Neutrophil (primary cell): ENCODE results near the gene SMAD6.

Experiments
- H3K27ac ChIP-seq: fragments of 200-600 bp; sonication (generic); 2 replicates; pipeline ENCODE4 v1.5.1; 2016; ENCODE audit warnings: mild to moderate bottlenecking, moderate library complexity
- H3K27me3 ChIP-seq: fragments of 200-600 bp; sonication (generic); 2 replicates; pipeline ENCODE4 v1.6.0; 2016; ENCODE audit warnings: mild to moderate bottlenecking
- H3K36me3 ChIP-seq: fragments of 200-600 bp; sonication (generic); 2 replicates; pipeline ENCODE4 v1.5.1; 2017
- H3K4me1 ChIP-seq, 2 experiments: fragments of 200-600 bp in 1 of 2; sonication (generic) in 1 of 2; 1 replicate in 1 of 2; 2 replicates in 1 of 2; pipeline versions ENCODE4 v1.5.1 to v1.6.1; 2013 to 2016; ENCODE audit warnings: low read depth in 1 of 2, low read length in 1 of 2, mild to moderate bottlenecking in 1 of 2, moderate library complexity in 1 of 2; ENCODE audit not compliant: control insufficient read depth in 1 of 2, insufficient read depth in 1 of 2
- H3K4me3 ChIP-seq, 2 experiments: fragments of 200-600 bp in 1 of 2; sonication (generic) in 1 of 2; 1 replicate in 1 of 2; 2 replicates in 1 of 2; pipeline ENCODE4 v1.5.1; 2013 to 2016; ENCODE audit warnings: low read depth in 1 of 2, low read length in 1 of 2, mild to moderate bottlenecking in 1 of 2, moderate library complexity in 1 of 2
- H3K9me3 ChIP-seq: fragments of 200-600 bp; sonication (generic); 2 replicates; pipeline ENCODE4 v1.5.1; 2016
- CTCF ChIP-seq: fragments of 200-600 bp; sonication (generic); IDR thresholded peaks from 2 replicates; pipeline ENCODE4 v1.5.1; 2016; ENCODE audit warnings: antibody characterized with exemption

Gene SMAD6

DNA sequence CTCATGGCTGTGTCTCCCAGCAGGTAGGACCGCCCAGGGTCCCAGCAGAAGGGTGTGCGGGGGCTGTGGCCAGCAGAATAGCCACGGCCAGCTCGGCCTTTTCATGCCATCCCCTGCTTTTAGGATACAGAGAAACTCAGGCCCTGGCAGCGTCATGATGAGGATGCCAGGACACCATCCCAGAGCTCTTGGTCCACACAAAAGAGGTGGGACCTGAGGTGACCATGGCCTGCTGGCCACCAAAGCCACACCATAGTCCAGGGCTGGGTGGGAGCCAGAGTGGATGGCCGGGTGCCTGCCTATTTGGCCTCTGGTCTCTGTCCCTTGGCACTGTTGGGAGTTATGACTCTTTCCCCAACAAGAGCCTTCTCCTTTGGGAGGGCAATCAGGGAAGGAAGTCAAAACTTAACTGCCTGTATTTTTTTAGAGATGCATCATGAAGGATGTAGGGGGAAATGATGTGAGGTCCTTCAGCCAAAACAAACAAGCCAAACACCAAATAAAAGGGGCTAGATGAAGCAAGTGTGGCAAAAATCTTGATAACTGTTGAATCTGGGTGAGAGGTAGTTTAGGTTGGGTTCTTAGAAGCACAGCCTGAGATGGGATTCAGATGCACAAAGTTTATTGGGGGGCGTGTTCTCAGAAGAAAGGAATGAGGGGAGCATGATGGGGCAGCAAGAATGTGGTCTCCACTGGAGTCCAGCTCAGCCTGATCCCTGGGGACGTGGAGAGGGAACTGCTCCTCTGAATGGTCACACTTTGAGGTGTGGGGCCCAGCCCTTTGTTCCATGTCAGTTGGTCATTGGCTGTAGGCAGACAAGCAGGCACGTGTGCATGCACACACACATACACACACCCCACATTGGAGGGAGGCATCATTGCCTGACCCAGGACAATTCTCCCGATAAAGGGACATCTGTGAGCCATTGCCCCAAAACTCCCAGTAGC, 33.2 kb downstream of the SMAD6 start:
- H3K9me3 ChIP-seq = no peaks in the 10 kb centered on the region
- TF ChIP-seq CTCF = no peak
- H3K27ac ChIP-seq = no peak overlapping the region
- no peaks in the 10 kb centered on the region for H3K27me3 ChIP-seq
- H3K36me3 ChIP-seq = no peaks in the 10 kb centered on the region
- H3K4me3 ChIP-seq = no peak overlapping the region
- H3K4me1 ChIP-seq = no peaks in the 10 kb centered on the region

DNA sequence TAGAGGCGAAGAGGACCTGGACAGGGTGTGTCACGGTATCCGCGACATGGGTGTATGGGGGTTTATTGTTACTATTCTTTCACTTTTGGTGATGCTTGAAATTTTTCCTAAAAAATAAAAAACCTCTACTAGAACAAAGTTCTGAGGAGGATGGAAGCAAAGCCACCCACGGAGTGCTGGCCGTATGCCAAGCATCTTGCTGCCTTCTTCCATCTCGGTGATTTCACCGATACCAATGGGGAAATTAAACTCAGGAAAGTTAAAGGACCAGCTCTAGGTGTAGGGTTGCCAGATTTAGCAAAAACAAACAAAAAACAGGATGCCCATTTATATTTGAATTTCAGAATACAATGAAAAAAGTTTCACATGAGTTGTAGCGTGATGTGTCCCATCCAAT, 33.9 kb downstream of the SMAD6 start:
- no peaks in the 10 kb centered on the region for H3K4me1 ChIP-seq
- TF ChIP-seq CTCF = no peak
- no peaks in the 10 kb centered on the region for H3K36me3 ChIP-seq
- H3K27ac ChIP-seq = no peak overlapping the region
- no peaks in the 10 kb centered on the region for H3K9me3 ChIP-seq
- no peak overlapping the region for H3K4me3 ChIP-seq
- H3K27me3 ChIP-seq = no peaks in the 10 kb centered on the region

GRCh38 chr15:66737243-66738010, 35.4 kb downstream of the SMAD6 start:
- no peak for TF ChIP-seq CTCF
- H3K27ac ChIP-seq = no peak overlapping the region
- H3K36me3 ChIP-seq = no peaks in the 10 kb centered on the region
- no peaks in the 10 kb centered on the region for H3K4me1 ChIP-seq
- H3K27me3 ChIP-seq = no peaks in the 10 kb centered on the region
- H3K9me3 ChIP-seq = no peaks in the 10 kb centered on the region
- no peak overlapping the region for H3K4me3 ChIP-seq

DNA sequence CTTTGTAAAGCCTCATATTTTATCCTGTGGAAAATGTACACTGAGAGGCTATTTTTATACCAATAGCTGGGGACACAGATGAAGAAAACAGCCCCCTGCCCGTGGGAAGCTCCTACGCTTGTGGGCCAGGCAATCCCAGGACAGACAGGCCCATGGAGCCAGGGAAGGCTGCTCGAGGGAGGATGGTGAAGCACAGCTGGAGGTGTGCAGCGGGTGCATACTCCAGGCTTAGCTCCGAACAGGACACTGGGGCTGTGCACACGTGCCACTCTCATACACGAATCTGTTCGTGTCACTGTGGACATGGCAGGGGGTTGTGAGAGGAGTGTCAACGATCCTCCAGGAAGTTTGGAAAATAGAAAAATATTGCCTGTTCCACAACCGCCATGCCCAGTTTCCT, 36.1 kb downstream of the SMAD6 start:
- no peak overlapping the region for H3K27ac ChIP-seq
- no peaks in the 10 kb centered on the region for H3K4me1 ChIP-seq
- H3K36me3 ChIP-seq = no peaks in the 10 kb centered on the region
- H3K9me3 ChIP-seq = no peaks in the 10 kb centered on the region
- no peak for TF ChIP-seq CTCF
- no peaks in the 10 kb centered on the region for H3K27me3 ChIP-seq
- no peak overlapping the region for H3K4me3 ChIP-seq

- Histone ChIP-seq H3K4me1 (no peaks in the 10 kb centered on the region), H3K27me3 (no peaks in the 10 kb centered on the region), H3K9me3 (no peaks in the 10 kb centered on the region), H3K27ac (no peak overlapping the region), H3K4me3 (no peak overlapping the region), H3K36me3 (no peaks in the 10 kb centered on the region)
- no peak for TF ChIP-seq CTCF
These were observed 36.6 kb downstream of the SMAD6 start for GRCh38 chr15:66738595-66738994.
